ENCODE results near the gene RIPOR3.
"Not testable (repeated sequence)": the region's sequence is repeated elsewhere in the genome, so short reads cannot be mapped to it uniquely, and the experiment has no call there.

The RIPOR3 gene

GRCh38 chr20:50651676-50652075 lies 39.7 kb downstream of the RIPOR3 start:
- peak; percentile 32 for DNase-seq

- no peak for DNase-seq
Observed at GRCh38 chr20:50649590-50649989, 41.8 kb downstream of the RIPOR3 start.

DNA sequence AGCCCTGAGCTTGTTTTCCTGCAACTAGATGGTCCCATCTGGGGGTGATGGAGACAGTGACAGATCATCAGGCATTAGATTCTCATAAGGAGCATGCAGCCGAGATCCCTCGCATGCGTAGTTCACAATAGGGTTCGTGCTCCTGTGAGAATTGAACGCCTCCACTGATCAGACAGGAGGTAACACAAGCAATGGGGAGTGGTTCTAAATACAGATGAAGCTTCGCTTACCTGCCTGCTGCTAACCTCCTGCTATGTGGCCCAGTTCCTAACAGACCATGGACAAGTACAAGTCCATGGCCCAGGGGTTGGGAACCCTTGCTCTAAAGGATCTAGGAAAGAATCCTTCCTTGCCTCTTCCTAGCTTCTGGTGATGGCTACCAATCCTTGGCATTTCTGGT lies 42.7 kb downstream of the RIPOR3 start:
- no peak for DNase-seq

DNA sequence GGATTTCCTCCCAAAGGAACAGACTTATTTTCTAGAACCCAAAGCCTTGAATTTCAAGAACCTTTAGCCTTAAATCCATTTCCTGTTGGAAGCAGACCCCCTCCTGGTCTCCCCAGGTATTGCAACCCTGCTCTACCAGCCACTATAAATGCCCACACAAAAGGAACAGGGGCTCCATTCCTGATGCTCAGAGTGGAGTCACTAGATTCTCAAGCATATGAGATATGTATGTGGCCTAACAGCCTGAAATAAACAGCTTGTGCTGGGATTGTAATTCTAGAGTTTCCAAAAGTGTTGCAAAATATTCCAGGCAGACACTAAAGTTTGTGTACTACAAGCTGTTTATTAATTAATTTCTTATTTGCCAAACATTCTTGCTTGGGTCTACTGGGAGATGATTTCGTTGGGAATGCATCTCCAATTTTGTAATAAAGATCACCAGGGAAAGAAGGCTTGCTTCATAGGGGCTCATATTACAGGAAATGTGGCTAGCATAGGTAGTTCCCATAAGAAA lies 44.8 kb downstream of the RIPOR3 start:
- no peak for DNase-seq

- peak; percentile 85 for DNase-seq
Observed at GRCh38 chr20:50645253-50646068, 45.9 kb downstream of the RIPOR3 start.

- peak; percentile 46 for DNase-seq
Observed at GRCh38 chr20:50642288-50642803, 49.0 kb downstream of the RIPOR3 start.

DNA sequence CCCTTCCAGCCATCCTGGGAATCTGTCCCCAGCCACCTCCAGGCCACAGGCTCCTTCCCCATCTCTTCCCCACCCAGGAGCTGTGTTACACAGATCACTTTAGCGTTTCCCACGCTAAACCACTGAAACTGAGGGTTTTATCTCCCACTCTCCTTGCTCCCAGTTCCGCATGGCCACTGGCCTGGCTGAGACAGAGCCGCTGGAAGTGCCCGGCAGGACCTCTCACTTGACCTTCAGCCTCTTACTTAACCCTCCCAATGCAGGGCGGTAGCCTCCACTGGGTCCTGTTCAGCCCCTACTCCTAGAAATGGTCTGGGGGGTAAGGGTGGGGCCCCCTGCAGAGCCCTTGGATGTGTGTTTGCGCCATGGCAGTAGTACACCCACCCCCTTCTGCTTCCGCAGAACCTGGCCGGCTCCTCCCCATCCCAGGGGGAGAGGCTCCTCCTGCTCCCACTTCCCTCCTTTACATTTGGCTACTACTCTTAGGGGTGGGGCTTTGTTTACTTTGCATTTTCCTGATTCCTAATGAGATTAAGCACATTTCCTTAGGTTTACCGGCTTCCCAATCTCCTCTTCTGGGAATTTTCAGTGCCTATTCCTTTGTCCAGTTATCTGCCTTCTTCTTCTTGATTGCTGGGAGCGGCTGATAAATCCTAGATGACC lies 49.6 kb downstream of the RIPOR3 start:
- DNase-seq: not testable (repeated sequence)

DNA sequence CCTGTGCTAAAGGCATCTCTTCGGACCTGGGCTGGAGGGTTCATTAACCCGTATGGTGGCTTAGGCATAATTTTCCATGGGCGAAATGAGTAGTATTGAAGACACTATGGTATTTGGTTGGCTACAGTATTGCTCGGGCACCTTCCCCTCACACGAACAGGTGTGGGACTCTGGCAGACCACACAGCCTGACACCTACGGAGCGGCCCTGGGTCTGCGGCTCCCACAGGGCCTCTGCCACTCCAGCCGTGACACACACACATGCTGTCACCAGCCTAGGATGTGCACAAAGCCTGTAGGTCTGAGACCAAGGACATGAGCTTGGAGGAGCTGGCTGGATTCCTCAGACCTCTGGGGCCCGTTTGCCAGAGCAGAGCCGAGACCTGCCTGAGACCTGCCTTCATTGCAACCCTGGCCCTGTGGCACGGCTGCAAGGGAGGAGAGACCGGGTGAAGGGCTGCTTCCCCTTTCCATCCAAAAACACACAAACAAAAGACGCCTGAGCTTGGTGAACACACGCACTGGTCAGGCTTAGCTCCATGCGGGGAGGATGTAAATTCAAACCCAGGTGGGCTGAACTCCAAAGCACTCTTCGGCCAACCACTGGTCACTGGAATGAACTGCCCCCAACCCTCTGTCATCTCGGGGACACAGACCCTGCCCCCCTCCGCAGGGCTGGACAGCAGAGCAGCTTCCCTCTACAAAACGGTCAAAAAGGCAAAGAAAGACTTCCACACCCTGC lies 51.2 kb downstream of the RIPOR3 start:
- peak; percentile 74 for DNase-seq

DNA sequence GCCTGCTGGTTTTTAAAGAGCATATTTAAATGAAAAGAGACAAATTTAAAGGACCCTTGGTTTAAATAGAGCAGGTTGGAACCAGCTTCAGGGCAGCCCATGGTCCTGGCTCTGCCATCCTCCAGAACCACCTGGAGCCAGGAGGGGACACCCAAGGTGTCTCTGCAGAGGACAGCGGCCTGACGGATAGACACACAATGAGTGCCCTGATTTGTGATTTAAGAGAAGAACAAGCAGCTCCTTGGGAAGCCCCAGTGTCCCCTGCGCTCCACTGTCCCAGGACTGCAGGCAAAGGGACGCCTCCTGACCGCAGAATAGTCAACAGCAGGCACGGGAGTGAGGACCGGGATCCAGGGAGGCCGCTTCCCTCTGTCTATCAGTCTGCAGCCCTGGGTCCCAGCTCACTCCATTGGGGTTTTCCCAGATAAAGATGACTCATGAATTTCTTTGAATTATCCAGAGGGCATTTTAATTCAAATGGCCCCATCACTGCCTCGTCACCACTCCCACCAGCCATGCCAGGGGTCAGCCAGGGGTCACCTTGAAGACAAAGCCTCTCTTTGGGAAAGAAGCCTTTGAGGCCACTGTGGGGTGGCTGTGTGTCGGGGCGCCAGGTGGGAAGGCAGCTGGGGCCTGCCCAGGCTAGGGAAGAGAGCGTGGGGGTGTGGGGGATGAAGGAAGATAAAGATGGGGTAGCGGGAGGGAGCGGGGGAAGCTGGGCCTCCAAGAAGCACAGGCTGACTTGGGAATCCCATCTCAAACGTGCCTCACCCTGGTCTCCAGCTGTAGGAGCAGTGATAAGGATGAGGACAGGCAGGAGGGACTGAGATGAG lies 53.1 kb downstream of the RIPOR3 start:
- not testable (repeated sequence) for DNase-seq

DNA sequence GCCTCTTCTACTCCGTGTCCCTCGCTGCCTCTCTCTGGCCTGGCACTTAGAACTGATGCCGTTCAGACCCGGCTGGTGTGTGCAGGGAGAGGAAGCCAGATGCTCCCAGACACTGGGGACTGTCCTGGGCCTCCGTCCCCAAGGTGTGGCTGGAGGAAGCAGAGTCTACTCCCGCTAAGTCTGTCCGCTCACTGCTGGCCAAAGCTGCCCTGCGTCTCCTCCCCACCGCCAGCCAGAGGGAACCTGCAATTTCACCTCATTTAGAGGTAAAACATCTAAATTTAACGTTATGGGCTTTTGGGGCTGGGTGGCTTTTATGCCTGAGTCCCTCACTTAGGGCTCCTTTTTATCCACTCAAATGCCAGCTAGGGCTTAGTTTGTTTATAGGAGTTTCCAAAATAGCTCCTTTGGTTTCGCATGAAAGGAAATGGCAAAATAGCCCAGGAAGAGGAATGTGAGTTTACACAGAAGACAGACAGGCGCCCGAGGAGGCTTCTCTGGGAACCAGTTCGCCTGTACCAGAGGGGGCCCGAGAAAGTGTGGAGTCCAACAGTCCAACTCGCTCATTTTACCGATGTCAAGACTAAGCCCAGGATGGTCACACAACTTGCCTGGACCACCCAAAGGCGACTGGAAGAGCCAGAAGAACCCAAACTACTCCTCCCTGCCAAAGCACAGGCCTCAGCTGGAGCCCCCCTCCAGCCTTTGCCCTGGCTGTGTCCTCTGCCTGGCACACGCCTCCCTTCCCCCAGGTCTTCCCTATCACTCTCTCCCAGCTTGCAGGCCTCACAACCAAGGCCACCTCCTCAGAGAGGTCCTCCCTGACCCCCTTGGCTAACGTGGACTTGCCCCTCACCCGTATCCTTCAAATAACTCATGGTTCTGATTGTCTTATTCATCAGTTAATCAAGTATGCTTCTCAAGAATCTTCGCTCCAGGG lies 54.5 kb downstream of the RIPOR3 start:
- no peak for DNase-seq

DNA sequence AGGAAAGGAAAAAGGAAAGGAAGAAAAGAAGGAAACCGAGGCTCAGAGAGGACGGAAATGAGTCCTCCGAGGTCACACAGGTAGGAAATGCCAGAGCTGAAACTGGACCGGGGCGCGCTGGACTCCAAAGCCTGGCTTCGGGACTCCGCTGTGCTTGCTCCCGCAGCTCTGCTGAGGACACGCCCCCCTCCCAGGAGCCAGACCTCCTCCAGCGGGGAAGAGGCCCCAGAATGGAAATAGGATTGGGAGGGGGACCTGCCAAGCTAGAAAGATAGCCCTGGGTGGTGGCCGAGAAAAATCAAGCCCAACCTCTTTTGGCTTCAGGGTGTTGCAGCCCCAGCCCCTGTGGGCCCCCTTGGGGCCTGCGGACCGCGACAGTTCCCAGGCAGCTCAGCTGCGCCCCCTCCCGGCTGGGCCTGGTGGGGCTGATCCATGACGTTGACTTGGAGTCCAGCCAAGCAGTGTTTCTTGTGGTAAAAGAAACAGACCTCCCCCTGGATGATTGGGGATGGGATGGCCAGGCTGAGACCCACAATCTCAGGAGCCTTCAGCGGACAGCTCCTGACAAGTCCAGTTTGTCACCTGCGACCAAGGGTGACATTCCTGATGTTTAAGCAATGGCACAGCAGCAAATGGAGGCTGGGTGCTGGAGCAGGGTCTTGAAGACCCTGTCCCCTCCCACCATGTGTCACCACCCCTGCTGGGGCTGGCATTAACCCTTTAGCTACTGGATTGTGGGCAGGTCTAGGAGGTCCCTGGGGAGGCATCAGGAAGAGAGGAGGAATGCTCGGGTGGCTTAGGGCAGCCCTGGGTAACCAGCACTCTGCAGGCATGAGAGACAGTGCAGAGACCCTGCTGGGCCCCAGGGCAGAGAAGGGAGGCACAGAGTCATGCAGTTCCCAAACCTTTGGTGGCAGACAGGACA lies 55.4 kb downstream of the RIPOR3 start:
- peak; percentile 14 for DNase-seq

- no peak for DNase-seq
Observed at GRCh38 chr20:50635014-50635557, 56.3 kb downstream of the RIPOR3 start.

DNA sequence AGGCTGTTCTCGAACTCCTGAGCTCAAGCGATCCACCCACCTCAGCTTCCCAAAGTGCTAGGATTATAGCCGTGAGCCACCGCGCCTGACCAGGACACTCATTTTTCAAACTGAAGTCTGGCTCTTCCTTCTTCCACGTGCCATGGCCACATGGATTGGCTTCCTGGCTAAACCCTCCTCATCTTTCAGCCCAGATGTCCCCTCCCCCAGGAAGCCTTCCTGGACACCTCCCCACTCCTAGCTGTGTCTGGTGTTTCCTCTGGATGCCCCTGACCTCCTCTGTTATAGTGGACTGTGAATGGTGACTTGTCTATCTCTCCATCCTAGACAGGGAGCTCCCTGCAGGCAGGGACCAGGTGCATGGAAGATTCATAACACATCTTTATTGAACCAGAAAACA lies 57.2 kb downstream of the RIPOR3 start:
- DNase-seq: no peak

GRCh38 chr20:50633361-50633760 lies 58.0 kb downstream of the RIPOR3 start:
- no peak for DNase-seq

DNA sequence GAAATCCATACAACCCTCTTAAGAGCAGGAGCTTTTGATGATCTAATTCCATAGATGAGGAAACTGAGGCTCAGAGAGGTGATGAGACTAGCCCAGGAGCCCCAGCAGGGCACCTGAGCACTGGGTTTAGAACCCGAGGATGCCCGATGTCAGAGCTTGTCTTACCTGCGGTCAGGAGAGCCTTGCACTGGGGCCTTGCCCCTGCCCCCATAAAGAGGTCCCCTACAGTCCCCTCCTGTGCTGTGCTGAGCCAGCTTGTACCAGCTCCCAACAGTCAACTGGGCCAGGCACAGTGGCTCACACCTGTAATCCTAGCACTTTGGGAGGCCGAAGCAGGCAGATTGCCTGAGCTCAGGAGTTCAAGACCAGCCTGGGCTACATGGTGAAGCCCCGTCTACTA lies 58.6 kb downstream of the RIPOR3 start:
- DNase-seq: no peak

DNA sequence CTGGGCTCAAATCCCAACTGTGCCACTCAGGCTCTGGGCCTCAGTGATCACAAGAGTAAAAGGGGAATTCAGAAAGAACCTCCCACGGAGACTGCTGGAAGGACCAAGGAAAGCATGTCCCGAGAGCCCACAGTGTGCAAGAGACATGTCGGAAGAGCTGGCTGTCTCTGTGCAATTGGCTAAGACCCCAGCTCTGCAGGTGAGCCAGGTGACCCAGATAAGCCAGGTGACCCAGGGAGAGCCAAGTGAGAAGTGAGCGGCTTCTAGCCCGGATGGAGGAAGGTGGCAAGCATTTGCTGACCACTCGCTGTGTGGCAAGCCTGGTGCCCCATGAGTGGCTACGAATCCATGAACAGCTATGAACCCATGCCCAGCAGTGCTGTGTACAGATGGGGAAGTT lies 59.1 kb downstream of the RIPOR3 start:
- no peak for DNase-seq

GRCh38 chr20:50630578-50631263 lies 60.6 kb downstream of the RIPOR3 start:
- no peak for DNase-seq

DNA sequence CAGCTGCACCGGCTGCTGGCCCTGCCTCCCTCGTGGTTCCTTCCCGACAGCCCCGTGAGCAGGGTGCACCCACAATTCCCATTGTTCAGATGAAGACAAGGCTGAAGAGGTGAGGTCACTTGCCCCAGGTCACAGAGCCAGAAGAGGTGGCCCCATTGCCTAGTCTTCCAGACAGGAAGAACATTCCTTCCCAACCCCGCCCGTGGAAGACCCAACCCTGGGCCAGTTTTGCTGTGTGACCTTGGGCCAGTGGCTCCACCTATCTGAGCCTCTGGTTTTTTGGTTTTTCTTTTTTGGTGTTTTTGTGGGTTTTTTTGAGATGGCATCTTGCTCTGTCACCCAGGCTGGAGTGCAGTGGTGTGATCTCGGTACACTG lies 61.7 kb downstream of the RIPOR3 start:
- no peak for DNase-seq
